ENCODE results near the gene C11orf86.
"Not testable (repeated sequence)": the region's sequence is repeated elsewhere in the genome, so short reads cannot be mapped to it uniquely, and the experiment has no call there.

DNA sequence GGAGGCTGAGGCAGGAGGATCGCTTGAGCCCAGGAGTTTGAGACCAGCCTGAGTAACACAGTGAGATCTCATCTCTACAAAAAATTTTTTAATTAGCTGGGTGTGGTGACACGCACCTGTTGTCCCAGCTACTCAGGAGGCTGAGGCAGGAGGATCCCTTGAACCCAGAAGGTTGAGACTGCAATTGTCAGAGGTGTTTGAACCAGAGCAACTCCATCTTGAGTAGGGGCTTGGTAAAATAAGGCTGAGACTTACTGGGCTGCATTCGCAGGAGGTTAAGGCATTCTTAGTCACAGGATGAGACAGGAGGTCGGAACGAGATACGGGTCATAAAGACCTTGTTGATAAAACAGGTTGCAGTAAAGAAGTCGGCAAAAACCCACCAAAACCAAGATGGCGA, 30.1 kb downstream of the C11orf86 start:
- not testable (repeated sequence) for TF ChIP-seq SP4 (IDR thresholded peaks at IDR 0.05; ENCODE audit: low read length); POLR2A (IDR thresholded peaks at IDR 0.05; ENCODE audit: control extremely low read depth in 1 of 2, low read depth in 2 of 2, low read length in 2 of 2); TEAD4 (IDR thresholded peaks at IDR 0.05; ENCODE audit: low read depth, low read length); CHD2 (IDR thresholded peaks at IDR 0.05; ENCODE audit: low read length); SUZ12 (IDR thresholded peaks at IDR 0.05; ENCODE audit: low read length)
- TF ChIP-seq, protein P1, sequence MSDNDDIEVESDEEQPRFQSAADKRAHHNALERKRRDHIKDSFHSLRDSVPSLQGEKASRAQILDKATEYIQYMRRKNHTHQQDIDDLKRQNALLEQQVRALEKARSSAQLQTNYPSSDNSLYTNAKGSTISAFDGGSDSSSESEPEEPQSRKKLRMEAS (IDR thresholded peaks at IDR 0.05) = not testable (repeated sequence)
- TF ChIP-seq, protein P2, sequence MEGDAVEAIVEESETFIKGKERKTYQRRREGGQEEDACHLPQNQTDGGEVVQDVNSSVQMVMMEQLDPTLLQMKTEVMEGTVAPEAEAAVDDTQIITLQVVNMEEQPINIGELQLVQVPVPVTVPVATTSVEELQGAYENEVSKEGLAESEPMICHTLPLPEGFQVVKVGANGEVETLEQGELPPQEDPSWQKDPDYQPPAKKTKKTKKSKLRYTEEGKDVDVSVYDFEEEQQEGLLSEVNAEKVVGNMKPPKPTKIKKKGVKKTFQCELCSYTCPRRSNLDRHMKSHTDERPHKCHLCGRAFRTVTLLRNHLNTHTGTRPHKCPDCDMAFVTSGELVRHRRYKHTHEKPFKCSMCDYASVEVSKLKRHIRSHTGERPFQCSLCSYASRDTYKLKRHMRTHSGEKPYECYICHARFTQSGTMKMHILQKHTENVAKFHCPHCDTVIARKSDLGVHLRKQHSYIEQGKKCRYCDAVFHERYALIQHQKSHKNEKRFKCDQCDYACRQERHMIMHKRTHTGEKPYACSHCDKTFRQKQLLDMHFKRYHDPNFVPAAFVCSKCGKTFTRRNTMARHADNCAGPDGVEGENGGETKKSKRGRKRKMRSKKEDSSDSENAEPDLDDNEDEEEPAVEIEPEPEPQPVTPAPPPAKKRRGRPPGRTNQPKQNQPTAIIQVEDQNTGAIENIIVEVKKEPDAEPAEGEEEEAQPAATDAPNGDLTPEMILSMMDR (IDR thresholded peaks at IDR 0.05; ENCODE audit: control extremely low read depth in 1 of 3, insufficient read depth in 1 of 3, low read depth in 1 of 3, low read length in 3 of 3) = not testable (repeated sequence)
